ENCODE results near the gene SMIM8.

Gene SMIM8

GRCh38 chr6:87341899-87342298, 19.5 kb downstream of the SMIM8 start:
- Histone ChIP-seq H3K4me2 (ENCODE audit: low read length) (no peak overlapping the region), H3K79me2 (ENCODE audit: insufficient read depth, low read length) (no peaks in the 10 kb centered on the region), H3K27me3 (ENCODE audit: insufficient read depth, low read length) (no peaks in the 10 kb centered on the region), H3K27ac (ENCODE audit: low read depth, low read length, poor library complexity, severe bottlenecking) (no peak overlapping the region), H3F3A (ENCODE audit: insufficient read depth, low read length) (no peaks in the 10 kb centered on the region), H3K9me2 (ENCODE audit: low read depth, low read length) (no peaks in the 10 kb centered on the region), H3K4me1 (ENCODE audit: insufficient read depth, low read length, severe bottlenecking) (no peaks in the 10 kb centered on the region), H2AFZ (ENCODE audit: low read length) (no peak overlapping the region), H3K9me3 (ENCODE audit: low read length) (no peaks in the 10 kb centered on the region), H4K20me1 (ENCODE audit: insufficient read depth, low read length) (no peaks in the 10 kb centered on the region), H3K9ac (ENCODE audit: low read length) (no peak overlapping the region), H3K4me3 (ENCODE audit: low read depth, low read length, poor library complexity, severe bottlenecking) (no peak overlapping the region), H3K36me3 (ENCODE audit: insufficient read depth, low read length) (0 out of 2 replicates have a peak, but pooled peaks cover 7% of the 10 kb centered on the region)
- TF ChIP-seq EZH2 (IDR thresholded peaks at IDR 0.05; ENCODE audit: borderline replicate concordance, low read length) = no peak
- TF ChIP-seq, protein P1, sequence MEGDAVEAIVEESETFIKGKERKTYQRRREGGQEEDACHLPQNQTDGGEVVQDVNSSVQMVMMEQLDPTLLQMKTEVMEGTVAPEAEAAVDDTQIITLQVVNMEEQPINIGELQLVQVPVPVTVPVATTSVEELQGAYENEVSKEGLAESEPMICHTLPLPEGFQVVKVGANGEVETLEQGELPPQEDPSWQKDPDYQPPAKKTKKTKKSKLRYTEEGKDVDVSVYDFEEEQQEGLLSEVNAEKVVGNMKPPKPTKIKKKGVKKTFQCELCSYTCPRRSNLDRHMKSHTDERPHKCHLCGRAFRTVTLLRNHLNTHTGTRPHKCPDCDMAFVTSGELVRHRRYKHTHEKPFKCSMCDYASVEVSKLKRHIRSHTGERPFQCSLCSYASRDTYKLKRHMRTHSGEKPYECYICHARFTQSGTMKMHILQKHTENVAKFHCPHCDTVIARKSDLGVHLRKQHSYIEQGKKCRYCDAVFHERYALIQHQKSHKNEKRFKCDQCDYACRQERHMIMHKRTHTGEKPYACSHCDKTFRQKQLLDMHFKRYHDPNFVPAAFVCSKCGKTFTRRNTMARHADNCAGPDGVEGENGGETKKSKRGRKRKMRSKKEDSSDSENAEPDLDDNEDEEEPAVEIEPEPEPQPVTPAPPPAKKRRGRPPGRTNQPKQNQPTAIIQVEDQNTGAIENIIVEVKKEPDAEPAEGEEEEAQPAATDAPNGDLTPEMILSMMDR (IDR thresholded peaks at IDR 0.05; ENCODE audit: low read length) = no peak

DNA sequence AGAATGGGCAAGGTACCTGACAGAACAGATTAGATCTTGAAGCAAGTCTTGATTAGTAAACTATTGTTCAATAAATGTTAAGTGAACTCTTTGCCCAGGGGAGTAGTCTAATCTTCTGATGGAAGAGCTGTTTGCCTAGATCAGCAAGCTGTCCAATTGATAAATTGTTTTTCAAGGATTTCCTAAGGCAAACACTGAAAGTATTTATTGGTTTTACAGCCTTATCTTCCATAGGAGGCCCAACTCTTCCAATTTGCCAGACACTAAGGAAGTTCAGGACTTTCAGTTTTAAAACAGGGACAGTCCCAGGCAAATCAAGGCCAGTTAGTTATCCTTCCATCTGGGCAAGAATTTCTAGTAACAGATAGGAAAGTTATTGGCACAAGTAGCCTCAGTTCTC, 20.4 kb downstream of the SMIM8 start:
- no peak for TF ChIP-seq EZH2 (IDR thresholded peaks at IDR 0.05; ENCODE audit: borderline replicate concordance, low read length)
- TF ChIP-seq, protein P1 (IDR thresholded peaks at IDR 0.05; ENCODE audit: low read length) = no peak
- Histone ChIP-seq H3K4me1 (ENCODE audit: insufficient read depth, low read length, severe bottlenecking) (no peaks in the 10 kb centered on the region), H3K9ac (ENCODE audit: low read length) (no peak overlapping the region), H3K36me3 (ENCODE audit: insufficient read depth, low read length) (0 out of 2 replicates have a peak, but pooled peaks cover 7% of the 10 kb centered on the region), H3K9me3 (ENCODE audit: low read length) (no peaks in the 10 kb centered on the region), H3K27me3 (ENCODE audit: insufficient read depth, low read length) (no peaks in the 10 kb centered on the region), H2AFZ (ENCODE audit: low read length) (no peak overlapping the region), H3K79me2 (ENCODE audit: insufficient read depth, low read length) (no peaks in the 10 kb centered on the region), H3K4me3 (ENCODE audit: low read depth, low read length, poor library complexity, severe bottlenecking) (no peak overlapping the region), H3K9me2 (ENCODE audit: low read depth, low read length) (no peaks in the 10 kb centered on the region), H3K27ac (ENCODE audit: low read depth, low read length, poor library complexity, severe bottlenecking) (no peak overlapping the region), H3K4me2 (ENCODE audit: low read length) (no peak overlapping the region), H3F3A (ENCODE audit: insufficient read depth, low read length) (no peaks in the 10 kb centered on the region), H4K20me1 (ENCODE audit: insufficient read depth, low read length) (no peaks in the 10 kb centered on the region)

- no peaks in the 10 kb centered on the region for H4K20me1 ChIP-seq (ENCODE audit: insufficient read depth, low read length)
- TF ChIP-seq EZH2 (IDR thresholded peaks at IDR 0.05; ENCODE audit: borderline replicate concordance, low read length) = no peak
- TF ChIP-seq, protein P1 (IDR thresholded peaks at IDR 0.05; ENCODE audit: low read length) = no peak
- H3K36me3 ChIP-seq (ENCODE audit: insufficient read depth, low read length) = 0 out of 2 replicates have a peak, but pooled peaks cover 6% of the 10 kb centered on the region
- no peaks in the 10 kb centered on the region for H3K9me3 ChIP-seq (ENCODE audit: low read length)
- H3K4me3 ChIP-seq (ENCODE audit: low read depth, low read length, poor library complexity, severe bottlenecking) = no peak within 1 kb of the TSS
- H3K4me1 ChIP-seq (ENCODE audit: insufficient read depth, low read length, severe bottlenecking) = no peaks in the 10 kb centered on the region
- H3K4me2 ChIP-seq (ENCODE audit: low read length) = no peak within 1 kb of the TSS
- H3K27ac ChIP-seq (ENCODE audit: low read depth, low read length, poor library complexity, severe bottlenecking) = no peak within 1 kb of the TSS
- H3K9me2 ChIP-seq (ENCODE audit: low read depth, low read length) = no peaks in the 10 kb centered on the region
- no peaks in the 10 kb centered on the region for H3F3A ChIP-seq (ENCODE audit: insufficient read depth, low read length)
- H2AFZ ChIP-seq (ENCODE audit: low read length) = no peak within 1 kb of the TSS
- H3K79me2 ChIP-seq (ENCODE audit: insufficient read depth, low read length) = no peaks in the 10 kb centered on the region
- no peak within 1 kb of the TSS for H3K9ac ChIP-seq (ENCODE audit: low read length)
- H3K27me3 ChIP-seq (ENCODE audit: insufficient read depth, low read length) = no peaks in the 10 kb centered on the region
Observed at GRCh38 chr6:87344731-87345130, 22.3 kb downstream of the SMIM8 start, which contains the start of gene C6orf163. Gene C6orf163, plus strand, starts transcription at chr6:87344813. Its CDS starts 287 bp downstream, at chr6:87345100.

All from OCI-LY1 (cell line).